NCI-H2081 (cell line): ENCODE measurements around the gene DAPL1.

Experiments
- DNase-seq, 2 experiments: peaks; one replicate each; lab custom pipeline; 2025; lab: John Stamatoyannopoulos, UW

DAPL1 gene

DNA sequence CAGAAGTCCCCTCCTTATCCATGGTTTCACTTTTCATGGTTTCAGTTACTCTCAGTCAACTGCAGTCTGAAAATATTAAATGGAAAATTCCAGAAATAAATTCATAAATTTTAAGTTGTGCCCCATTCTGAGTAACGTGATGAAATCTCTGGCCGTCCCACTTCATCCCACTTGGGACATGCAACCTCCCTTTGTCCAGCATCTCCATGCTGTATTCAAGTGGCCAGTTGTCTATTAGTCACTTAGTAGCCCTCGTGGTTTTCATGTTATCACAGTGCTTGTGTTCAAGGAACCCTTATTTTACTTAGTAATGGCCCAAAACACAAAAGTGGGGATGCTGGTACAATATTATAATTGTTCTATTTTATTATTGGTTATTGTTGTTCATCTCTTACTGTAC lies 18.0 kb upstream of the DAPL1 start:
- DNase-seq, result no peak

DNA sequence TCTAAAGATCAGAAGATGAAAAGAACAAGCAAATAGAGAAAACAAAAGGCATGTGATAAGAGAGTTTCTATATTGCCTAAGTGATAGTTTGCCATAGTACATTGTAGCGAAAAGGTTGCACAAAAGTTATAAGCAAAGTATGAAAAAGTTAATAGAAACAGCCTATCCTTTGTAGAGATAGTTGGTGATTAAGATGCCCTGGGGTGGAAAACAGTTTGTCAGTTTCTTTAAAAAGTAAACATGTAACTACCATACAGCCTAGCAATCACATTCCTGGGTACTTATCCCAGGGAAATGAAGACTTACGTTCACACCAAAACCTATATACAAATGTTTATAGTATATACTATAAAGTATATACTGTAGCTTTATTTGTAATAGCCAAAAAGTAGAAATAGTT lies 16.9 kb upstream of the DAPL1 start:
- DNase-seq, result no peak

GRCh38 chr2:158779621-158780020 lies 15.5 kb upstream of the DAPL1 start:
- no peak for DNase-seq

GRCh38 chr2:158781353-158781961 lies 13.7 kb upstream of the DAPL1 start:
- DNase-seq, result no peak

- no peak for DNase-seq
Measured at GRCh38 chr2:158782136-158782535, 13.0 kb upstream of the DAPL1 start.

DNA sequence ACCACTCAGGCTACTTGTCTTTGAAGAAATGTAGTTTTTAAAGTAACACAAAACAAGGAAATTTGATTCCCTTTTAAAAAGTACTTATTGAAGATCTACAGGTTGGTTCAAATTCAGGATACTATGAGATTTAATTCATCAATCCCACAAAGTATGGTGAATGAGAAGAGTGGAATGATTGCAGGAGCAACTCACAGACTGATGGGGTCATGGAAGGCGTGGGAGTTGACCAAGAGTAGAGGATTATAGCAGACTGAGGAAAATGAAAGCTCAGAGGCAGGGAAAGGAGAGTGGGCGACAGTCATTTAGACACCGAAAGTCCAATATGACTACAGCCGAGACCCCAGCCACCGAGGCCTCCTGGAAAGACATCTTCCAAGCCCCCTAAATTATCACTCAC lies 12.5 kb upstream of the DAPL1 start:
- DNase-seq, result no peak

GRCh38 chr2:158783923-158784322 lies 11.2 kb upstream of the DAPL1 start:
- no peak for DNase-seq

- DNase-seq, result no peak
Measured at GRCh38 chr2:158786897-158787296, 8.2 kb upstream of the DAPL1 start.

GRCh38 chr2:158788951-158789350 lies 6.2 kb upstream of the DAPL1 start:
- DNase-seq, result no peak

DNA sequence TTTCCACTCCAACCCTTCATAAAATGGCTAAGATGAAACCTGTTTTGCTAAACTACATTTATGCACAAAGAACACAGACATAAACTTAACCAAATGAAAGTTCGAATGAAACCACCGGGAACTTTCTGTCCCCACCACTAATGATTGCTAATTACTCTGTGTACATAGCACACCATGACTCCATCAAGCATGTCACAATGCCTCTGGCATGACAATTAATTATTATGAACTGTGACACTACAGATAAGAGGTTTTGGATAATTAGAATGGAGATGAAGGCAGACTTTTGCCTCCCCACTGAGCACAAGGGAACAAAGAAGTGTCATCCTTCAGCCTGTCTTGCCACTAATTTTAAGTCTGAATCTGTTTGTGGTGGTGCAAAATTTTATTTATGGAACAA lies 1.5 kb downstream of the DAPL1 start:
- DNase-seq, result no peak

GRCh38 chr2:158797963-158798700 lies 3.0 kb downstream of the DAPL1 start:
- no peak for DNase-seq

DNA sequence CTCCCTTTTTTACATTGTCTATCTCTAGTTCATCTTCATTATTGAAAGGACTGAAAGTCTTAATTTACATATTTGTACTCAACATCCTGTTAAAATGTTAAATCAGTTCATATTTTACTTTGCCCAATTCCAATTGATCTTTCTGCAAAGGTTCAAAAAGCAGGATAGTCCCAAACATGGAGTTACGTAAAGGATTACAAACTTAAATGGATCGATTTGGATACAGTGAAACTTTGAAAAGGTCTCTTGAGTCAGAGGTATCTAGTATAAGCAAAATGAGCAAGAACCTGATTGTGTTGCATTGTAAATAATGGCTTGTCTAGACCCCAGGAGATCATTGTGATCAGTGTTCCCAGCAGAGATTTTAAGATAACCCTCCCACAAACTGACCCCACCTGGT lies 4.1 kb downstream of the DAPL1 start:
- no peak for DNase-seq

- DNase-seq, result no peak
Measured at GRCh38 chr2:158803506-158803905, 8.4 kb downstream of the DAPL1 start.

- DNase-seq, result no peak
Measured at GRCh38 chr2:158805255-158805654, 10.1 kb downstream of the DAPL1 start.

GRCh38 chr2:158805936-158806335 lies 10.8 kb downstream of the DAPL1 start:
- no peak for DNase-seq

DNA sequence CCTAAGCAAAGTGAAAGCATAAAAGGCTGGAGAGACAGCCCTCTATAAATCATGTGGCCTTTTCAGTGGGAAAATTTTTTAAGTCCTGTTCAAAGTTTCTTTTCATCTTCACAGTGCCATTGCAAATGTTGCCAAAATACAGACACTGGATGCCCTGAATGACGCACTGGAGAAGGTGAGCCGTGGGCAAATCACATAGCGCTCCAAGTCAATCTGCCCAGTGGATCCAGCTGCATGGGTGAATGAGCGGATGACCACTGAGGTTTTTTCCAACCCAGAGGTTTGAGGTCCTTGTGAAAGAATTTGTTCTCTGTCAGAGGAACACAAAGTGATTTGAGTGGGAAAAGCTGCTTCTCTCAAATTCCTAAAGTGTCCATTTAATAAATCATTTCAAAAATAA lies 11.8 kb downstream of the DAPL1 start:
- no peak for DNase-seq

- no peak for DNase-seq
Measured at GRCh38 chr2:158808426-158808825, 13.3 kb downstream of the DAPL1 start.

DNA sequence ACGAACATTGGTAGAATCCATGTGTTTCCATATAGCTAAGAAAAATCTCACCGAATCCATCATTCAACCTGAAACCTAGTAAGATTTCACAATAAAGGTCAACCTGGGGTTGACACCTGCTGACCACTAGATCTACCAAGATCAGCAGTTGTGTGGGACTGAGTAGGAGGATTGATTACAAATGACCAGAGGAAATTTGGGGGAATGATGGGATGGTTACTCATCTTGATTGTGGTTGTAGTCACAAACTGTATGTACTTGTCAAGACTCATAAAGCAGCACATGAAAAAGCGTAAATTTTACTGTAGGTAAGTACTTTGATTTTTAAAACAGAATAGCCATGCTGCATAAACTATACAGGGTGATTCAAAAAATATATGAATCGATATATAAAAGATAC lies 14.7 kb downstream of the DAPL1 start:
- no peak for DNase-seq

DNA sequence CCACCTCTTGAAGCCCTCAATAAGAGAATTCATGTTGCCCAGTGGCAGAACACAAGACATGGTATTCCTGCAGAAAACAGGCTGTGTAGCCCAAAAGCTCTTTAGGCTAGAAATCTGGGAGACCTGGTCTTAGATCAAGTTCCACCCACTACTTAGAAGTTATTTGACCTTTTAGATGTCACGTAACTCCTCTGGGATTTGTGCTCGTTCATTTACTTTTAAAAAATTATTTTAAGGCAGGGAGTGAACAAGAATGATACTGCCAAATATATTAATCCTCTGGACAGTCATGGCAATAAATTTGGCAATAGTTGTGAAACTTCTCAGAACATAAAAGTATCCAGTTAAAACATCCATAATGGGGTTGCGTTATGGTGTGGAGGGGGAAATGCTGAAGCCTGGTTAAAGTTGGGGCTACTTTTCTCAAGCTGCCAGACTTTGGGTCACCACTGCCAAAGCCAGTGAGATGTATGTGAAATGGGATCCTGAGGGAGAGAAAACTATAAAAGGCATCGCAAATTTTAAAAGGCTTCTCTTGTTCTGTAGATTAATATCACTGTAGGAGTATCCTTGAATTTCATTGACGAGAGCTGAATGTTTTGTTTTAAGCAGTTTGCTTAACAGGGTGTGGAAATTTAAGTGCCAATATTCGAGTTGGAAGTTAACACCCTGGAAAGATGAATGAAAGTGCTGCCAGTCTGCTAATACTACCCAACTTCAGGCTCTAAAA lies 15.8 kb downstream of the DAPL1 start:
- no peak for DNase-seq

- no peak for DNase-seq
Measured at GRCh38 chr2:158815166-158815565, 20.0 kb downstream of the DAPL1 start.

GRCh38 chr2:158815658-158816057 lies 20.5 kb downstream of the DAPL1 start:
- DNase-seq, result no peak

- no peak for DNase-seq
Measured at GRCh38 chr2:158817588-158817987, 22.5 kb downstream of the DAPL1 start.

DNA sequence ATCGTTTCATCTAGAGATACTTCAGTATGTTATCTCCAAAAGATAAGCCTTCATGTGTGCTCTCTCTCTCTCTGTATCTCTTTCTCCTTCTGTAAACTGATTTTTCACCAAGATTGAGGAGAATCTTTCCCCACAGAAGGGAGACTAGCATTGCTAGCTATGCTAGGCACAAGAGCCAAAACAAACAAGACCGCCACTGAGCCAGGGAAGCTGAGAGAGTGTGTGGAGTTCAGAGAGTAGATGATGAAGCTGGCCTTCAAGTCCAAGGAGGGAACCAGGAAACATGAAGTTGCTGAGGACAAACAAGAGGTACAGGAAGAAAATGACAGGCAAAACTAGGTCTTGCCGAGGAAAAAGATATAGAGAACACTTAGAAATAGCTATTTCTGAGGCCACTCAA lies 23.4 kb downstream of the DAPL1 start:
- no peak for DNase-seq
